ENCODE results near the gene CDK15. TPM values are rescaled to one million over a fixed set of nuclear protein-coding genes. Genes with fewer than 3 reads are reported as not detected.

The CDK15 gene
- total RNA-seq, 4 donors from 2014 or later = 0.11 to 0.29 TPM; not detected in 2

GRCh38 chr2:201937343-201937742, 131.0 kb downstream of the CDK15 start:
- intact Hi-C loops (cut with DNase I; ENCODE audit: low total_unique reads) (no loop called here), in situ Hi-C loops (cut with MboI; ENCODE audit: low sequenced_read_pairs in 4 of 4) (no loop called here)
- H3K27me3 ChIP-seq = no peaks in the 10 kb centered on the region
- H3K4me3 ChIP-seq = no peak overlapping the region
- H3K27ac ChIP-seq = no peak overlapping the region
- no peaks in the 10 kb centered on the region for H3K36me3 ChIP-seq
- DNase-seq (no peak), ATAC-seq (no peak)
- no peaks in the 10 kb centered on the region for H3K9me3 ChIP-seq
- peaks cover 18 to 24% of the 10 kb centered on the region in 2 donors for H3K4me1 ChIP-seq
- no peak for TF ChIP-seq POLR2A (IDR thresholded peaks at IDR 0.05)
- TF ChIP-seq, protein P1, sequence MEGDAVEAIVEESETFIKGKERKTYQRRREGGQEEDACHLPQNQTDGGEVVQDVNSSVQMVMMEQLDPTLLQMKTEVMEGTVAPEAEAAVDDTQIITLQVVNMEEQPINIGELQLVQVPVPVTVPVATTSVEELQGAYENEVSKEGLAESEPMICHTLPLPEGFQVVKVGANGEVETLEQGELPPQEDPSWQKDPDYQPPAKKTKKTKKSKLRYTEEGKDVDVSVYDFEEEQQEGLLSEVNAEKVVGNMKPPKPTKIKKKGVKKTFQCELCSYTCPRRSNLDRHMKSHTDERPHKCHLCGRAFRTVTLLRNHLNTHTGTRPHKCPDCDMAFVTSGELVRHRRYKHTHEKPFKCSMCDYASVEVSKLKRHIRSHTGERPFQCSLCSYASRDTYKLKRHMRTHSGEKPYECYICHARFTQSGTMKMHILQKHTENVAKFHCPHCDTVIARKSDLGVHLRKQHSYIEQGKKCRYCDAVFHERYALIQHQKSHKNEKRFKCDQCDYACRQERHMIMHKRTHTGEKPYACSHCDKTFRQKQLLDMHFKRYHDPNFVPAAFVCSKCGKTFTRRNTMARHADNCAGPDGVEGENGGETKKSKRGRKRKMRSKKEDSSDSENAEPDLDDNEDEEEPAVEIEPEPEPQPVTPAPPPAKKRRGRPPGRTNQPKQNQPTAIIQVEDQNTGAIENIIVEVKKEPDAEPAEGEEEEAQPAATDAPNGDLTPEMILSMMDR (IDR thresholded peaks at IDR 0.05 in 4 of 5, conservative IDR thresholded peaks at IDR 0.05 in 1 of 5) = no peak

- peaks cover 12 to 14% of the 10 kb centered on the region in 2 donors for H3K4me1 ChIP-seq
- DNase-seq (no peak), ATAC-seq (no peak)
- no peaks in the 10 kb centered on the region for H3K36me3 ChIP-seq
- no peak overlapping the region for H3K27ac ChIP-seq
- no peaks in the 10 kb centered on the region for H3K27me3 ChIP-seq
- H3K4me3 ChIP-seq = no peak overlapping the region
- no peaks in the 10 kb centered on the region for H3K9me3 ChIP-seq
- in situ Hi-C loops (cut with MboI; ENCODE audit: low sequenced_read_pairs in 4 of 4) (no loop called here), intact Hi-C loops (cut with DNase I; ENCODE audit: low total_unique reads) (no loop called here)
- TF ChIP-seq POLR2A (IDR thresholded peaks at IDR 0.05) = no peak
- TF ChIP-seq, protein P1 (IDR thresholded peaks at IDR 0.05 in 4 of 5, conservative IDR thresholded peaks at IDR 0.05 in 1 of 5) = no peak
These were observed 131.9 kb downstream of the CDK15 start for GRCh38 chr2:201938156-201938775.

DNA sequence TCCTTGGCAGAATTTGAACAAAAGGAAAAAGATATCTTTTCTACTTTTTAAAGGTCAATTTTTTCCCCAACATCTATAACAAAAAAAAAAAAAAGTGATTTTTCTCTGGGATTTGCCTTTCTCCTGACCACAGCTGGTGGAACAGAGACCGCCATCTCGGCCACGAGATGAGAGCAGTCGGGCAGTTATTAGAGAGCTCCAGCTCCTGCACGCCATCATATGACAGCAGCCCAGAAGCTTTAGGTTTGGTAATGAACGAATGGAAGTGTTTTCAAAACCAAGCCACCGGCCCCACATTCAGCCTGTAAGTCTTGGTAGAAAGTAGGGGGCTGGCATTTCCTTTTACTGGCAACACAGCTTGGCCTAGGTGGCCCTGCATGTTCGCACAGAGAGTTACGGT, 132.4 kb downstream of the CDK15 start:
- DNase-seq (no peak), ATAC-seq (no peak)
- no peak overlapping the region for H3K27ac ChIP-seq
- intact Hi-C loops (cut with DNase I; ENCODE audit: low total_unique reads) = no loop called here
- H3K4me1 ChIP-seq = peaks cover 8 to 9% of the 10 kb centered on the region in 2 donors
- no peaks in the 10 kb centered on the region for H3K36me3 ChIP-seq
- H3K9me3 ChIP-seq = no peaks in the 10 kb centered on the region
- no peak for TF ChIP-seq POLR2A (IDR thresholded peaks at IDR 0.05)
- TF ChIP-seq, protein P1 (IDR thresholded peaks at IDR 0.05 in 4 of 5, conservative IDR thresholded peaks at IDR 0.05 in 1 of 5) = no peak
- in situ Hi-C loops (cut with MboI; ENCODE audit: low sequenced_read_pairs in 4 of 4) = no loop called here
- no peaks in the 10 kb centered on the region for H3K27me3 ChIP-seq
- no peak overlapping the region for H3K4me3 ChIP-seq

DNA sequence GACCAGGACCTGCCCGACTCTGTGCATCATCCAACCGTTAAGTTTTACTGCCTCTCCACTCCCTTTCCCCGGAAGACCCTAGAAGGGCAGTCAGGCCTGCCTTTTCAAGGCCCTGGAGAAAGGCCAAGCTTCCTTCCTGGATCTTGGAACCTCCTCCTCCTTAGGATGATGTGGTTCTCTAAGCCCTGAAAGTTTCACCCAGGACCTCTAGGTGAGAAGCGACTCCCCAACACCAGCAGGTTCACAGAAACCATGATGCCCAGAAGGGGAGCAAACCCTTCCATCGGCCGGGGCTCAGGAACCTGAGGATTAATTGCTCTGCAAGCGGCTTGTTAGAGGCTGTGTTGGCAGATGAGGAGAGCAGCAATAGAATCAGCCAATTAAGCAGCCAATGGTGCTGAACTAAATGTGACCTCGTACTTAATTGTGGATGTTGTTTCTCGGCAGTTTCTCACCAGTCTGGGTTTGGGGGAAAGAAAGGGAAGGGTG, 133.2 kb downstream of the CDK15 start:
- intact Hi-C loops (cut with DNase I; ENCODE audit: low total_unique reads) = no loop called here
- Histone ChIP-seq H3K36me3 (no peaks in the 10 kb centered on the region), H3K4me1 (peaks cover 2% of the 10 kb centered on the region in 2 donors), H3K4me3 (no peak overlapping the region), H3K27ac (no peak overlapping the region), H3K27me3 (no peaks in the 10 kb centered on the region), H3K9me3 (no peaks in the 10 kb centered on the region)
- in situ Hi-C loops (cut with MboI; ENCODE audit: low sequenced_read_pairs in 4 of 4) = no loop called here
- no peak for TF ChIP-seq POLR2A (IDR thresholded peaks at IDR 0.05)
- TF ChIP-seq, protein P1 (IDR thresholded peaks at IDR 0.05 in 4 of 5, conservative IDR thresholded peaks at IDR 0.05 in 1 of 5) = no peak
- DNase-seq (no peak), ATAC-seq (no peak)

DNA sequence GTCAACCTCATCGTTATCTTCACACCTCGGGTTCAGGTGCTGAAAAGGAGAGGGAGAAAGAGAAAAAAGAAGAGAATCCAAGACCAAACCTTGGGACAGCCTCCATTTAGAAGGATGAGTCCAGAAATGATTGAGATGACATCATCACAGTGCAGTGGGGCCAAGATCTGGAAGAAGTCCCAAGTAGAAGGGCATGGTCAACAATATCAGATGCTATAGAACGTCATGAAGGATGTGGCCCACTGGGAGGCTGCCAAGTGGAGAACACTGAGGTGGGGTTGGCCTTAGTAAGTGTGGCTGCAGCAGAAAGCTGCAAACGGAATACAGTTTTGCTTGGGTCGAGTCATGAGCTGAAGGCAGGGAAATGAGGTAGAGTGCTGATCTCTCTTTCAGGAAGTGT, 136.2 kb downstream of the CDK15 start:
- DNase-seq = no peak
- Histone ChIP-seq H3K4me3 (no peak overlapping the region), H3K27ac (no peak overlapping the region), H3K27me3 (no peaks in the 10 kb centered on the region), H3K4me1 (no peaks in the 10 kb centered on the region), H3K36me3 (no peaks in the 10 kb centered on the region), H3K9me3 (no peaks in the 10 kb centered on the region)
- intact Hi-C loops (cut with DNase I; ENCODE audit: low total_unique reads) = no loop called here
- TF ChIP-seq, protein P1 (IDR thresholded peaks at IDR 0.05 in 4 of 5, conservative IDR thresholded peaks at IDR 0.05 in 1 of 5) = no peak
- TF ChIP-seq POLR2A (IDR thresholded peaks at IDR 0.05) = no peak
- no peak for ATAC-seq
- in situ Hi-C loops (cut with MboI; ENCODE audit: low sequenced_read_pairs in 4 of 4) = no loop called here

Data from gastrocnemius medialis (tissue), 4 donors.